WERI-Rb-1 (cell line): ENCODE measurements around the gene ZNF124.

ENCODE experiments used
- DNase-seq: peaks from one replicate; pipeline ENCODE4 v3.0.0-alpha.2; 2020
- H3K27ac ChIP-seq: fragments of 250-450 bp; sonication (Bioruptor Pico); 2 replicates; pipeline ENCODE4 v1.5.1; 2020; ENCODE audit warnings: mild to moderate bottlenecking, moderate library complexity
- H3K27me3 ChIP-seq: fragments of 250-450 bp; sonication (Bioruptor Pico); 2 replicates; pipeline ENCODE4 v1.5.1; 2021; ENCODE audit warnings: mild to moderate bottlenecking, low read depth, moderate library complexity; ENCODE audit not compliant: insufficient read depth, severe bottlenecking
- H3K36me3 ChIP-seq: fragments of 250-450 bp; sonication (Bioruptor Pico); 2 replicates; pipeline ENCODE4 v1.5.1; 2020; ENCODE audit warnings: mild to moderate bottlenecking, moderate library complexity
- H3K4me3 ChIP-seq: 2 replicates; pipeline ENCODE4 v1.5.1; 2011; ENCODE audit warnings: low read depth, mild to moderate bottlenecking, control low read depth, low read length
- H3K9me3 ChIP-seq: fragments of 250-450 bp; sonication (Bioruptor Pico); 2 replicates; pipeline ENCODE4 v1.5.1; 2021; ENCODE audit warnings: mild to moderate bottlenecking, moderate library complexity; ENCODE audit not compliant: severe bottlenecking
- TF ChIP-seq, protein P1 (sequence below): IDR thresholded peaks from 2 replicates; pipeline ENCODE4 v1.5.1; 2011; ENCODE audit warnings: low read depth, mild to moderate bottlenecking, control low read depth, inconsistent platforms, low read length

Gene ZNF124

DNA sequence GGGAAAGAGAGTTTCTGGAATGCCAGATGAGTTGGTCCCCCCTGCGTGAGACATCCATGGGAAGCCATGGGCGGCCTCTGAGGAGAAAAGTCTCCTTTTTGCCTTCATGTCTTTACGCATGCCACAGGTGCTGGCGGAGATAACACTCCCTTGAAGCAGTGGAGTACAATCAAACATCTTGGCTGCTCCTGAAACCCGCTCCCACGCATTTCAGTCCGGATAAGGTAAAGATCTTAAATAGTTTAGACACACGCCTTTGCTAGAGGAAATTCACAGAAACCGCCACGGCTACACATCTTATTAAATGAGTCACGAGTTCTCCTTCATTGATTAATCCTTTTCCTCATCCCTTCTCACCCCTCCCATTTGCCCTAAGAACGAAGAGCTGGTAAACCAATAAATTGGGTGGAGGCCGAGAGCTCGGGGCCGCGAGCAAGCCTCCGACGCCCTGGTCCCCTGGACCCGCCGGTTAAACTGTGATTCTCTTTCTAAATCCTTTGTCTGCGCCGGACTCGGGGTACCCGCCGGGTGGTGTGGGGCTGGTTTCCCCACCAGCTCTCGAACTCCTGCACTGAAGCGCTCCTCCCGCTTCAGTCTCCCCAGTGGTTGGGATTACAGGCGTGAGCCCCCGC lies 61.1 kb downstream of the ZNF124 start:
- H3K9me3 ChIP-seq: no peaks in the 10 kb centered on the region
- TF ChIP-seq, protein P1, sequence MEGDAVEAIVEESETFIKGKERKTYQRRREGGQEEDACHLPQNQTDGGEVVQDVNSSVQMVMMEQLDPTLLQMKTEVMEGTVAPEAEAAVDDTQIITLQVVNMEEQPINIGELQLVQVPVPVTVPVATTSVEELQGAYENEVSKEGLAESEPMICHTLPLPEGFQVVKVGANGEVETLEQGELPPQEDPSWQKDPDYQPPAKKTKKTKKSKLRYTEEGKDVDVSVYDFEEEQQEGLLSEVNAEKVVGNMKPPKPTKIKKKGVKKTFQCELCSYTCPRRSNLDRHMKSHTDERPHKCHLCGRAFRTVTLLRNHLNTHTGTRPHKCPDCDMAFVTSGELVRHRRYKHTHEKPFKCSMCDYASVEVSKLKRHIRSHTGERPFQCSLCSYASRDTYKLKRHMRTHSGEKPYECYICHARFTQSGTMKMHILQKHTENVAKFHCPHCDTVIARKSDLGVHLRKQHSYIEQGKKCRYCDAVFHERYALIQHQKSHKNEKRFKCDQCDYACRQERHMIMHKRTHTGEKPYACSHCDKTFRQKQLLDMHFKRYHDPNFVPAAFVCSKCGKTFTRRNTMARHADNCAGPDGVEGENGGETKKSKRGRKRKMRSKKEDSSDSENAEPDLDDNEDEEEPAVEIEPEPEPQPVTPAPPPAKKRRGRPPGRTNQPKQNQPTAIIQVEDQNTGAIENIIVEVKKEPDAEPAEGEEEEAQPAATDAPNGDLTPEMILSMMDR: no peak
- peak overlapping the region; percentile 77 for H3K27ac ChIP-seq
- DNase-seq: peak; percentile 53
- no peaks in the 10 kb centered on the region for H3K36me3 ChIP-seq
- H3K27me3 ChIP-seq: no peaks in the 10 kb centered on the region
- H3K4me3 ChIP-seq: peak overlapping the region; percentile 55

DNA sequence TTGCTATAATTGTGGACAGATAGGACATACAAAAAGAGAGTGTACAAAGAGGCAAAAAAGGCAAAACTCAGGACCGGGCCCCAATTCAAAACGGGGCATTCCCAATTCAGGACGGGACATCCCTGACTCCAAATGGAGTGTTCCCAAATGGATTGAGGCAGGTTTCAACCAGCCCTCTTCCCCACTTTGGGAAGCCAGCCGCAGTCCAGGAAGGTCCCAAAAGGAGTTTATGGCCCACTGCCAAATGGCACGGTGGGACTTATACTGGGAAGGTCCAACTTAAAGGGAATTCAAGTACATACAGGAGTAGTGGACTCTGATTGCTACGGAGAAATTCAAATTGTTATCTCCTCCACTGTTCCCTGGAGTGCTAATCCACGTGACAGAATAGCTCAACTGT lies 64.1 kb downstream of the ZNF124 start:
- H3K36me3 ChIP-seq: peaks cover 11% of the 10 kb centered on the region
- no peak for DNase-seq
- H3K27ac ChIP-seq: no peak overlapping the region
- TF ChIP-seq, protein P1: no peak
- H3K4me3 ChIP-seq: no peak overlapping the region
- H3K27me3 ChIP-seq: no peaks in the 10 kb centered on the region
- H3K9me3 ChIP-seq: peaks cover 4% of the 10 kb centered on the region

DNA sequence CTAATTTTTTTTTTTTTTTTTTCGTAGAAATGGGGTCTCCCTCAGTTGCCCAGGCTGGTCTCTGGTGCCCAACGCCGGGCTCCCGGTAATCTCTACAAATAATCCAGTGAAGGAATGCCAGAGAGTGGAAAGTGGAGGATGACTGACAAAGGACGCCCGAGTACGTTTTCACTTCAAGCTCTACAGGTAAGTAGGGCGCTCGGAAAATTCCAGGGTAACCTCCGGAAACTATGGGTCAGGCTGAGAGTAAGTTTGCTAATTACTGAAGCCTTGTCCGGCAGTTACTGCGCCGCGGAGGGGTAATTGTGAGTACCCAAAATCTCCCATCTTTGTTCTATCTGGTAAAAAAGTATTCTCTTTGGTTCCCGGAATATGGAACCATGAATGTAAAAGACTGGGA lies 65.9 kb downstream of the ZNF124 start:
- TF ChIP-seq, protein P1: no peak
- peaks cover 28% of the 10 kb centered on the region for H3K36me3 ChIP-seq
- no peak overlapping the region for H3K4me3 ChIP-seq
- no peak for DNase-seq
- no peak overlapping the region for H3K27ac ChIP-seq
- H3K27me3 ChIP-seq: no peaks in the 10 kb centered on the region
- H3K9me3 ChIP-seq: peaks cover 17% of the 10 kb centered on the region
